GM23338 (cell line): ENCODE results near the gene MGAT3. TPM values are rescaled to one million over a fixed set of nuclear protein-coding genes. Genes with fewer than 3 reads are reported as not detected.

Experiments used
- ATAC-seq: fragments of 200-7000 bp; cut with Tn5 transposase; 3 replicates; pipeline ENCODE4 v1.9.1; 2020
- DNase-seq: peaks from one replicate; pipeline ENCODE4 v3.0.0-alpha.2; 2015; ENCODE audit warnings: low spot score
- H2AFZ ChIP-seq: fragments of 200-600 bp; sonication (generic); 2 replicates; pipeline ENCODE4 v1.8.0; 2016; ENCODE audit warnings: antibody characterized with exemption, mild to moderate bottlenecking, moderate library complexity
- H3F3A ChIP-seq: fragments of 200-600 bp; sonication (generic); replicated peaks from 2 replicates; pipeline ENCODE4 v1.8.0; 2017; ENCODE audit warnings: antibody characterized with exemption, mixed run types, low read depth
- H3K27ac ChIP-seq: fragments of 200-600 bp; sonication (generic); 2 replicates; pipeline ENCODE4 v1.6.1; 2016; ENCODE audit warnings: low read depth
- H3K27me3 ChIP-seq: fragments of 200-600 bp; sonication (generic); 2 replicates; pipeline ENCODE4 v1.8.0; 2016; ENCODE audit warnings: mild to moderate bottlenecking, mixed run types, moderate library complexity; ENCODE audit not compliant: insufficient read depth
- H3K36me3 ChIP-seq: fragments of 200-600 bp; sonication (generic); 2 replicates; pipeline ENCODE4 v1.8.0; 2016; ENCODE audit warnings: mild to moderate bottlenecking; ENCODE audit not compliant: insufficient read depth
- H3K4me1 ChIP-seq: fragments of 200-600 bp; sonication (generic); 2 replicates; pipeline ENCODE4 v1.8.0; 2016; ENCODE audit warnings: mild to moderate bottlenecking, moderate library complexity; ENCODE audit not compliant: insufficient read depth
- H3K4me2 ChIP-seq: fragments of 200-600 bp; sonication (generic); 2 replicates; pipeline ENCODE4 v1.7.1; 2017; ENCODE audit warnings: mixed run types
- H3K4me3 ChIP-seq: fragments of 200-600 bp; sonication (generic); 2 replicates; pipeline ENCODE4 v1.6.1; 2016; ENCODE audit warnings: mixed run types
- H3K79me2 ChIP-seq: fragments of 200-600 bp; sonication (generic); replicated peaks from 2 replicates; pipeline ENCODE4 v1.8.0; 2017; ENCODE audit warnings: mild to moderate bottlenecking; ENCODE audit not compliant: insufficient read depth
- H3K9me2 ChIP-seq: fragments of 200-600 bp; sonication (generic); 2 replicates; pipeline ENCODE4 v1.8.0; 2017; ENCODE audit not compliant: insufficient read depth
- H4K20me1 ChIP-seq: fragments of 200-600 bp; sonication (generic); replicated peaks from 2 replicates; pipeline ENCODE4 v1.8.0; 2017; ENCODE audit warnings: mild to moderate bottlenecking; ENCODE audit not compliant: insufficient read depth
- H3K27ac Mint-ChIP-seq: 2 replicates; pipeline ENCODE4 v1.8.0; 2020; ENCODE audit warnings: inconsistent platforms, mild to moderate bottlenecking, moderate library complexity, mixed read lengths
- H3K27me3 Mint-ChIP-seq: 3 replicates; pipeline ENCODE4 v1.8.0; 2022; ENCODE audit warnings: low read depth, mild to moderate bottlenecking, moderate library complexity, mixed read lengths, inconsistent platforms; ENCODE audit not compliant: insufficient read depth, poor library complexity
- H3K36me3 Mint-ChIP-seq: 3 replicates; pipeline ENCODE4 v1.8.0; 2021; ENCODE audit warnings: low read depth, mild to moderate bottlenecking, inconsistent platforms, moderate library complexity, mixed read lengths
- H3K4me1 Mint-ChIP-seq: 3 replicates; pipeline ENCODE4 v1.8.0; 2020; ENCODE audit warnings: mild to moderate bottlenecking, inconsistent platforms, mixed read lengths
- H3K4me3 Mint-ChIP-seq: 3 replicates; pipeline ENCODE4 v1.8.0; 2021; ENCODE audit warnings: moderate library complexity, mild to moderate bottlenecking, inconsistent platforms, mixed read lengths
- H3K9me3 Mint-ChIP-seq: 3 replicates; pipeline ENCODE4 v1.8.0; 2020; ENCODE audit warnings: moderate library complexity, mild to moderate bottlenecking, inconsistent platforms, mixed read lengths
- CREB1 ChIP-seq: fragments of 250-450 bp; sonication (Bioruptor Pico); IDR thresholded peaks from 2 replicates; pipeline ENCODE4 v1.5.0; 2020; ENCODE audit warnings: low read depth, mild to moderate bottlenecking, moderate library complexity
- CTCF ChIP-seq, 2 experiments: fragments of 200-600 bp in 1 of 2; sonication (generic) in 1 of 2; conservative IDR thresholded peaks; 2 replicates each; pipeline versions ENCODE4 v1.5.1 to v1.6.1; 2016 to 2017; ENCODE audit warnings: antibody characterized with exemption in 2 of 2, low read depth in 2 of 2, mild to moderate bottlenecking in 2 of 2, moderate library complexity in 1 of 2
- ETS1 ChIP-seq: IDR thresholded peaks from 2 replicates; pipeline ENCODE4 v1.6.1; 2016; ENCODE audit warnings: antibody characterized with exemption
- EZH2 ChIP-seq: fragments of 200-600 bp; sonication (generic); IDR thresholded peaks from one replicate; pipeline ENCODE4 v1.8.0; 2017; ENCODE audit warnings: antibody characterized with exemption, mild to moderate bottlenecking, low read depth; ENCODE audit not compliant: unreplicated experiment
- EZH2phosphoT487 ChIP-seq: fragments of 200-600 bp; sonication (generic); IDR thresholded peaks from one replicate; pipeline ENCODE4 v1.8.1; 2018; ENCODE audit warnings: antibody characterized with exemption; ENCODE audit not compliant: unreplicated experiment
- JUNB ChIP-seq: IDR thresholded peaks from one replicate; pipeline ENCODE4 v1.6.1; 2016; ENCODE audit warnings: antibody characterized with exemption; ENCODE audit not compliant: unreplicated experiment
- NANOG ChIP-seq: IDR thresholded peaks from 2 replicates; pipeline ENCODE4 v1.6.1; 2016; ENCODE audit warnings: antibody characterized with exemption, borderline replicate concordance
- POLR2AphosphoS5 ChIP-seq: IDR thresholded peaks from 2 replicates; pipeline ENCODE4 v1.6.1; 2016; ENCODE audit warnings: antibody characterized with exemption, low read depth
- REST ChIP-seq: IDR thresholded peaks from one replicate; pipeline ENCODE4 v1.6.1; 2018; ENCODE audit warnings: antibody characterized with exemption; ENCODE audit not compliant: unreplicated experiment
- STAT1 ChIP-seq: IDR thresholded peaks from one replicate; pipeline ENCODE4 v1.6.1; 2016; ENCODE audit warnings: antibody characterized with exemption; ENCODE audit not compliant: unreplicated experiment
- ZNF331 ChIP-seq: fragments of 250-450 bp; sonication (Bioruptor Pico); IDR thresholded peaks from 2 replicates; pipeline ENCODE4 v1.5.0; 2020; ENCODE audit warnings: low read depth, mild to moderate bottlenecking, moderate library complexity
- polyA plus RNA-seq: library from polyadenylated mRNA; unstranded; fragments of >200 nt; fragmentation: Nextera tagmentation; extraction: Ambion mirVana; gene quantifications from 2 replicates; pipeline ENCODE4 v1.2.1, GENCODE V29; 2016
- total RNA-seq: library from RNA; depleted of rRNA; stranded (reverse); fragments of >200 nt; shearing (Covaris generic); gene quantifications from 2 replicates; pipeline ENCODE4 v1.2.3, GENCODE V29; 2014

Gene MGAT3
- total and polyA plus RNA-seq, 2 experiments from 2014 or later, result 1.7 to 10.2 TPM

- H3K9me3 Mint-ChIP-seq, result no peaks in the 10 kb centered on the region; the same call in 2 of the 3 replicates
- Histone ChIP-seq H3K9me2 (no peaks in the 10 kb centered on the region), H3K4me1 (no peaks in the 10 kb centered on the region), H3K27me3 (no peaks in the 10 kb centered on the region), H3K4me2 (no peak overlapping the region), H3F3A (no peaks in the 10 kb centered on the region; the same call in 1 of the 2 replicates), H3K36me3 (no peaks in the 10 kb centered on the region), H3K4me3 (no peak overlapping the region), H3K27ac (no peak overlapping the region), H2AFZ (no peak overlapping the region), H3K79me2 (no peaks in the 10 kb centered on the region), H4K20me1 (peaks cover 3% of the 10 kb centered on the region; the same call in 1 of the 2 replicates)
- TF ChIP-seq CTCF (conservative IDR thresholded peaks at IDR 0.05; ENCODE audit: low read depth in 2 of 2), result no peak
- no peak for TF ChIP-seq CREB1 (CRISPR knock-in tag)
- TF ChIP-seq POLR2AphosphoS5, result no peak
- TF ChIP-seq EZH2, result no peak
- no peak for TF ChIP-seq JUNB
- TF ChIP-seq REST, result no peak
- no peak for TF ChIP-seq NANOG
- TF ChIP-seq ZNF331, result no peak
- no peak for TF ChIP-seq STAT1
- TF ChIP-seq ETS1, result no peak
- no peak for TF ChIP-seq EZH2phosphoT487
- peaks cover 10% of the 10 kb centered on the region for H3K4me1 Mint-ChIP-seq
- ATAC-seq (no peak), DNase-seq (no peak)
- H3K27ac Mint-ChIP-seq, result no peak overlapping the region
- H3K27me3 Mint-ChIP-seq, result peaks cover 11% of the 10 kb centered on the region
- no peak overlapping the region; the same call in 2 of the 3 replicates for H3K4me3 Mint-ChIP-seq
- no peaks in the 10 kb centered on the region for H3K36me3 Mint-ChIP-seq
Measured at GRCh38 chr22:39491696-39492095, 34.9 kb downstream of the MGAT3 start.
